ENCODE data around the gene C4B.
A peak's percentile ranks its signal among the peaks of the same experiment; 100 is the strongest.
"Not testable (repeated sequence)": the region's sequence is repeated elsewhere in the genome, so short reads cannot be mapped to it uniquely, and the experiment has no call there.

C4B gene

GRCh38 chr6:32014547-32014946 lies at the start of gene C4B:
Gene C4B (plus strand): TSS chr6:32014795. CDS start chr6:32014846, 51 bp downstream.
- not testable (repeated sequence) for DNase-seq

- no peak for DNase-seq
Measured at GRCh38 chr6:31965700-31966099, 48.9 kb upstream of the C4B start.

DNA sequence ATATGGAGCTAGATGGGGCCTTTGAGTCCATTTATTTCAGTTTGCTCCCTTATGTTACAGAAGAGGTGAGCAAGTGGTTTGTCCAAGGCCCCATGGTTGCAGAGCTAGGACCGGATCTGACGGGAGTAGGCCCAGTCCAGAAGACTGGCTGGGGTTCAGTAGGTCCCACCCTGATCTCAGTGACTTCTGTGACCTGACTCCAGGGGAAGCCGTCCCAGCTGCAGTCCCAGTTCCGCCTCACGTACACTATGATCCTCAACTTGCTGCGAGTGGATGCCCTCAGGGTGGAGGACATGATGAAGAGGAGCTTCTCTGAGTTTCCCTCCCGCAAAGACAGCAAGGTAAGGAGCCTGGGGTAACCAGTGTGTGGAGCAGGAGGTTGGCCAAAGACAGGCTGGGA lies 48.1 kb upstream of the C4B start:
- DNase-seq: no peak

- DNase-seq: no peak
Measured at GRCh38 chr6:31966997-31967925, 47.3 kb upstream of the C4B start.

- no peak for DNase-seq
Measured at GRCh38 chr6:31967926-31968320, 46.7 kb upstream of the C4B start.

DNA sequence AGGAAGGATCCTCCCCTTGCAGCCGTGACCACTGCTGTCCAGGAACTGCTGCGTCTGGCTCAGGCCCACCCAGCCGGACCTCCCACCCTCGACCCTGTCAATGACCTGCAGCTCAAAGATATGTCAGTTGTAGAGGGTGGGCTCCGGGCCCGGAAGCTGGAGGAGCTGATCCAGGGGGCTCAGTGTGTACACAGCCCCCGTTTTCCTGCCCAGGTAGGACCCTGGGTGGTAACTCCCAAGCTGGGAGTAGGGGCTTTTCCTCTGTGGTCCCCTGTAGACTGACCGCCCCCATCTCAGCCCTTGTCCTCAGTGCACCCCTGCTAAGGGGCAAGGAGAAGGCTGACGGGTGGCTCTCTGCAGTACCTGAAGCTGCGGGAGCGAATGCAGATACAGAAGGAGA lies 46.3 kb upstream of the C4B start:
- DNase-seq: no peak

GRCh38 chr6:31968791-31969711 lies 45.5 kb upstream of the C4B start:
- no peak for DNase-seq

GRCh38 chr6:31969712-31970603 lies 44.6 kb upstream of the C4B start:
- DNase-seq: no peak

- no peak for DNase-seq
Measured at GRCh38 chr6:31970604-31971271, 43.9 kb upstream of the C4B start.

DNA sequence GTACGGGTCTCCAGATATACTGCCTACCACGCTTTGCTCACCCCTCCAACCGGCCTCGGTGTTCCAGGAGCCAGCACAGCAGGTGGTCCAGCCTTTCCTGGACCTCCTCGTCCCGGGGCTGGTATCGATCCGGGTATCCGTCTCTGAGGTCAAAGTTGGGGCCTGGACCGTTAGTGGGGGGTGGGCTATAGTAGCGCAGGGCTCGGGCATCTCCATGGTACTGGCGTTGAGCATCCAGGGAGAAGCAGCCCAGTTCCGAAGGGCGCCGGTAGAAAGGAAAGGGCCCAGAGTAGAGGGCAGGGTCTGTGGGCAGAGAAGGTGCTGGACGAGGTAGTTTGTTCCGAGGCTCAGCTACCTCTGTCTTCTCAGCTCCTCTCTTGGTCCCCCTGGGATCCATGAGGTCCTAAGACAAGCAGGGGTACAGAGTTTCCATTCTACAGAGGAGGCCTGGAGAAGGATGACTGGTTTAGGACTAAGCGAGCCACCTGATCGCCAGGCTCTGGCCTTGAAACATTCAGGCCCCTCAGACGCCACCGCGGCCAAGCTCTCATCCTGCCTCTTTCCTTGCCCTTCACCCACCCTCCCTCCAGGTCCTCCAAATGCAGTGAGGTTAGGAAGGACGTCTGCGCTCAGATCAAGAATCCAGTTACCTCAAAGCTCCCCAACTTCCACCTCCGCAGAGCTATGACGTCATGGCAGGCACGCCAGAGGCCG lies 43.2 kb upstream of the C4B start:
- no peak for DNase-seq

GRCh38 chr6:31971993-31972708 lies 42.4 kb upstream of the C4B start, which contains the start of gene DXO:
Gene DXO (minus strand): TSS chr6:31972138. CDS start chr6:31971675, 463 bp downstream.
- peak; percentile 95 for DNase-seq

- no peak for DNase-seq
Measured at GRCh38 chr6:31972709-31973350, 41.8 kb upstream of the C4B start.

DNA sequence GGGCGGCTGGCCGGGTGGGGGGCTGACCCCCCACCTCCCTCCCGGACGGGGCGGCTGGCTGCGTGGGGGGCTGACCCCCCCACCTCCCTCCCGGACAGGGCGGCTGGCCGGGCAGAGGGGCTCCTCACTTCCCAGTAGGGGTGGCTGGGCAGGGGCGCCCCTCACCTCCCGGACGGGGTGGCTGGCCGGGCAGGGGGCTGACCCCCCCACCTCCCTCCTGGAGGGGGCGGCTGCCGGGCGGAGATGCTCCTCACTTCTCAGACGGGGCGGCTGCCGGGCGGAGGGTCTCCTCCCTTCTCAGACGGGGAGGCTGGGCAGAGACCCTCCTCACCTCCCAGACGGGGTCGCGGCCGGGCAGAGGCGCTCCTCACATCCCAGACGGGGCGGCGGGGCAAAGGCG lies 38.5 kb upstream of the C4B start:
- DNase-seq: not testable (repeated sequence)

- no peak for DNase-seq
Measured at GRCh38 chr6:31977816-31978431, 36.7 kb upstream of the C4B start.

- no peak for DNase-seq
Measured at GRCh38 chr6:31978831-31979230, 35.8 kb upstream of the C4B start.

- no peak for DNase-seq
Measured at GRCh38 chr6:31979238-31979898, 35.2 kb upstream of the C4B start.

- DNase-seq: not testable (repeated sequence)
Measured at GRCh38 chr6:31980195-31980876, 34.3 kb upstream of the C4B start.

DNA sequence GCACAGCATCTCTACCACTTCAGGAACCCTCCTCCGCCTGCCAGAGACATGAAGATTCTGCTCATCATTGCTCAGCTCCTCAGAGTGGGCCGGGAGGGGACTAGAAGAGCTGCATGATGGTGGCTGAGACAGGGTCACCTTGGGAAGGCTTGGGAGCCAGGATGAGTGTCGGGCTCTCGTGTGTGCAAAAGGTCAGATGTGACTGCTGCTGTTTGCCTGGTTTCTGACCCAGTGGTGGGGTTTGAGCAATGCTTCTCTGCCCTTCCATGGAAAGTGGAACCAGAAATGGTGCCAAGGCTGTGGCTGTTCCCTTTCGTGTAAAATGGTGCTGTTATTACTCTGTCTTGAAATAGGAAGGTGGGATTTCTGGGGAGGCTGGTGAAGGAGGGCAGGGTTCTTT lies 33.6 kb upstream of the C4B start:
- not testable (repeated sequence) for DNase-seq

Measured in activated CD4-positive, CD25-positive, alpha-beta regulatory T cell treated with anti-CD3 and anti-CD28 coated beads, Interleukin-2, amount 50 U/mL, for 72 hours (primary cell).